WTC11 (cell line): Measurements from ENCODE around the gene C6orf141. TPM values are rescaled to one million over a fixed set of nuclear protein-coding genes. Genes with fewer than 3 reads are reported as not detected.

Experiments
- ATAC-seq: fragments of 200-7000 bp; cut with Tn5 transposase; 2 replicates; pipeline ENCODE4 v1.10.0; 2021; ENCODE audit warnings: mild to moderate bottlenecking, moderate library complexity
- CTCF ChIA-PET: fragments of 300-600 bp; sonication (Branson Sonifier 250); formaldehyde crosslinking; loops from one replicate; lab custom pipeline; 2021; ENCODE audit warnings: antibody characterized with exemption; lab: Charles Lee
- POLR2A ChIA-PET: fragments of 350-600 bp; sonication (Branson Sonifier 250); formaldehyde crosslinking; loops from one replicate; lab custom pipeline; 2021; ENCODE audit warnings: antibody characterized with exemption; lab: Charles Lee
- DNase-seq: peaks from one replicate; pipeline ENCODE4 v3.0.0; 2021; ENCODE audit warnings: low spot score
- H3K27ac Mint-ChIP-seq: 2 replicates; pipeline ENCODE4 v1.8.0; 2021; ENCODE audit warnings: mixed read lengths
- H3K27me3 Mint-ChIP-seq: 2 replicates; pipeline ENCODE4 v1.8.0; 2021; ENCODE audit warnings: low read depth, mild to moderate bottlenecking, moderate library complexity, mixed read lengths
- H3K36me3 Mint-ChIP-seq: 2 replicates; pipeline ENCODE4 v1.8.0; 2021; ENCODE audit warnings: mixed read lengths
- H3K4me1 Mint-ChIP-seq: 2 replicates; pipeline ENCODE4 v1.8.0; 2022; ENCODE audit warnings: mixed read lengths
- H3K4me3 Mint-ChIP-seq: 2 replicates; pipeline ENCODE4 v1.8.0; 2021; ENCODE audit warnings: mild to moderate bottlenecking, moderate library complexity, mixed read lengths
- H3K9me3 Mint-ChIP-seq: 2 replicates; pipeline ENCODE4 v1.8.0; 2021; ENCODE audit warnings: mixed read lengths
- AR ChIP-seq: fragments of 250-450 bp; sonication (Bioruptor Pico); IDR thresholded peaks from 2 replicates; pipeline ENCODE4 v1.9.0; 2021; ENCODE audit warnings: mild to moderate bottlenecking
- ATF1 ChIP-seq: sonication (generic); formaldehyde crosslinking; IDR thresholded peaks from 2 replicates; pipeline ENCODE4 v1.8.1; 2023; ENCODE audit warnings: mild to moderate bottlenecking, moderate library complexity, missing genetic modification reagents
- ELF4 ChIP-seq: sonication (generic); formaldehyde crosslinking; IDR thresholded peaks from 2 replicates; pipeline ENCODE4 v1.8.1; 2022; ENCODE audit warnings: low read depth, mild to moderate bottlenecking, moderate library complexity, missing genetic modification reagents
- FOXK1 ChIP-seq: sonication (generic); formaldehyde crosslinking; IDR thresholded peaks from 2 replicates; pipeline ENCODE4 v1.8.0; 2022; ENCODE audit warnings: mild to moderate bottlenecking, moderate library complexity, missing genetic modification reagents
- GTF2I ChIP-seq: fragments of 250-450 bp; sonication (Bioruptor Pico); conservative IDR thresholded peaks from 2 replicates; pipeline ENCODE4 v1.4.0; 2021; ENCODE audit warnings: mild to moderate bottlenecking
- NR2C2 ChIP-seq: sonication (generic); formaldehyde crosslinking; IDR thresholded peaks from 2 replicates; pipeline ENCODE4 v1.8.0; 2022; ENCODE audit warnings: mild to moderate bottlenecking, missing genetic modification reagents
- RELA ChIP-seq: sonication (generic); formaldehyde crosslinking; IDR thresholded peaks from 2 replicates; pipeline ENCODE4 v1.8.1; 2022; ENCODE audit warnings: missing genetic modification reagents, mild to moderate bottlenecking, borderline replicate concordance
- TEAD4 ChIP-seq: sonication (generic); formaldehyde crosslinking; IDR thresholded peaks from 2 replicates; pipeline ENCODE4 v1.8.0; 2022; ENCODE audit warnings: mild to moderate bottlenecking, missing genetic modification reagents
- ZMAT4 ChIP-seq: fragments of 250-450 bp; sonication (Bioruptor Pico); IDR thresholded peaks from 2 replicates; pipeline ENCODE4 v1.9.0; 2021; ENCODE audit warnings: mild to moderate bottlenecking
- ZNF121 ChIP-seq: sonication (generic); formaldehyde crosslinking; IDR thresholded peaks from 2 replicates; pipeline ENCODE4 v1.8.0; 2023; ENCODE audit warnings: missing genetic modification reagents
- ZNF232 ChIP-seq: sonication (generic); formaldehyde crosslinking; IDR thresholded peaks from 2 replicates; pipeline ENCODE4 v1.8.0; 2022; ENCODE audit warnings: mild to moderate bottlenecking, missing genetic modification reagents
- ZNF396 ChIP-seq: fragments of 250-450 bp; sonication (Bioruptor Pico); IDR thresholded peaks from 2 replicates; pipeline ENCODE4 v1.8.0; 2021; ENCODE audit warnings: mild to moderate bottlenecking, moderate library complexity, borderline replicate concordance
- ZNF423 ChIP-seq: fragments of 250-450 bp; sonication (Bioruptor Pico); IDR thresholded peaks from 2 replicates; pipeline ENCODE4 v2.1.2; 2022; ENCODE audit warnings: mild to moderate bottlenecking, moderate library complexity
- total RNA-seq: library from RNA; stranded (reverse); gene quantifications from 3 replicates; pipeline ENCODE4 v1.2.3, GENCODE V29; 2021
- TF ChIP-seq, protein P1 (sequence below): sonication (generic); formaldehyde crosslinking; IDR thresholded peaks from 2 replicates; pipeline ENCODE4 v1.8.1; 2022; ENCODE audit warnings: mild to moderate bottlenecking, moderate library complexity, missing genetic modification reagents
- TF ChIP-seq, protein P2 (sequence below): fragments of 250-450 bp; sonication (Bioruptor Pico); IDR thresholded peaks from 2 replicates; pipeline ENCODE4 v1.8.0; 2021; ENCODE audit warnings: mild to moderate bottlenecking
- TF ChIP-seq, protein P3 (sequence below): fragments of 250-450 bp; sonication (Bioruptor Pico); IDR thresholded peaks from 2 replicates; pipeline ENCODE4 v1.9.0; 2021; ENCODE audit warnings: mild to moderate bottlenecking, borderline replicate concordance
- TF ChIP-seq, protein P4 (sequence below): sonication (generic); formaldehyde crosslinking; IDR thresholded peaks from 2 replicates; pipeline ENCODE4 v1.8.1; 2023; ENCODE audit warnings: mild to moderate bottlenecking, missing genetic modification reagents
- TF ChIP-seq, protein P5 (sequence below): sonication (generic); formaldehyde crosslinking; conservative IDR thresholded peaks from 2 replicates; pipeline ENCODE4 v1.8.1; 2023; ENCODE audit warnings: mild to moderate bottlenecking, low read depth, missing genetic modification reagents, moderate library complexity

Gene C6orf141
- total RNA-seq, 1 experiment from 2014 or later, result 14.4 TPM

GRCh38 chr6:49515485-49516146 lies 34.9 kb upstream of the C6orf141 start:
- CTCF ChIA-PET, result no interaction called here
- TF ChIP-seq, protein P1, sequence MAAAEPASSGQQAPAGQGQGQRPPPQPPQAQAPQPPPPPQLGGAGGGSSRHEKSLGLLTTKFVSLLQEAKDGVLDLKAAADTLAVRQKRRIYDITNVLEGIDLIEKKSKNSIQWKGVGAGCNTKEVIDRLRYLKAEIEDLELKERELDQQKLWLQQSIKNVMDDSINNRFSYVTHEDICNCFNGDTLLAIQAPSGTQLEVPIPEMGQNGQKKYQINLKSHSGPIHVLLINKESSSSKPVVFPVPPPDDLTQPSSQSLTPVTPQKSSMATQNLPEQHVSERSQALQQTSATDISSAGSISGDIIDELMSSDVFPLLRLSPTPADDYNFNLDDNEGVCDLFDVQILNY, result no peak
- no peak for TF ChIP-seq ELF4
- TF ChIP-seq ZMAT4 (CRISPR knock-in tag), result no peak
- no peak for TF ChIP-seq ATF1 (CRISPR knock-in tag)
- TF ChIP-seq, protein P2, sequence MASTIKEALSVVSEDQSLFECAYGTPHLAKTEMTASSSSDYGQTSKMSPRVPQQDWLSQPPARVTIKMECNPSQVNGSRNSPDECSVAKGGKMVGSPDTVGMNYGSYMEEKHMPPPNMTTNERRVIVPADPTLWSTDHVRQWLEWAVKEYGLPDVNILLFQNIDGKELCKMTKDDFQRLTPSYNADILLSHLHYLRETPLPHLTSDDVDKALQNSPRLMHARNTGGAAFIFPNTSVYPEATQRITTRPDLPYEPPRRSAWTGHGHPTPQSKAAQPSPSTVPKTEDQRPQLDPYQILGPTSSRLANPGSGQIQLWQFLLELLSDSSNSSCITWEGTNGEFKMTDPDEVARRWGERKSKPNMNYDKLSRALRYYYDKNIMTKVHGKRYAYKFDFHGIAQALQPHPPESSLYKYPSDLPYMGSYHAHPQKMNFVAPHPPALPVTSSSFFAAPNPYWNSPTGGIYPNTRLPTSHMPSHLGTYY (CRISPR knock-in tag), result no peak
- TF ChIP-seq, protein P3, sequence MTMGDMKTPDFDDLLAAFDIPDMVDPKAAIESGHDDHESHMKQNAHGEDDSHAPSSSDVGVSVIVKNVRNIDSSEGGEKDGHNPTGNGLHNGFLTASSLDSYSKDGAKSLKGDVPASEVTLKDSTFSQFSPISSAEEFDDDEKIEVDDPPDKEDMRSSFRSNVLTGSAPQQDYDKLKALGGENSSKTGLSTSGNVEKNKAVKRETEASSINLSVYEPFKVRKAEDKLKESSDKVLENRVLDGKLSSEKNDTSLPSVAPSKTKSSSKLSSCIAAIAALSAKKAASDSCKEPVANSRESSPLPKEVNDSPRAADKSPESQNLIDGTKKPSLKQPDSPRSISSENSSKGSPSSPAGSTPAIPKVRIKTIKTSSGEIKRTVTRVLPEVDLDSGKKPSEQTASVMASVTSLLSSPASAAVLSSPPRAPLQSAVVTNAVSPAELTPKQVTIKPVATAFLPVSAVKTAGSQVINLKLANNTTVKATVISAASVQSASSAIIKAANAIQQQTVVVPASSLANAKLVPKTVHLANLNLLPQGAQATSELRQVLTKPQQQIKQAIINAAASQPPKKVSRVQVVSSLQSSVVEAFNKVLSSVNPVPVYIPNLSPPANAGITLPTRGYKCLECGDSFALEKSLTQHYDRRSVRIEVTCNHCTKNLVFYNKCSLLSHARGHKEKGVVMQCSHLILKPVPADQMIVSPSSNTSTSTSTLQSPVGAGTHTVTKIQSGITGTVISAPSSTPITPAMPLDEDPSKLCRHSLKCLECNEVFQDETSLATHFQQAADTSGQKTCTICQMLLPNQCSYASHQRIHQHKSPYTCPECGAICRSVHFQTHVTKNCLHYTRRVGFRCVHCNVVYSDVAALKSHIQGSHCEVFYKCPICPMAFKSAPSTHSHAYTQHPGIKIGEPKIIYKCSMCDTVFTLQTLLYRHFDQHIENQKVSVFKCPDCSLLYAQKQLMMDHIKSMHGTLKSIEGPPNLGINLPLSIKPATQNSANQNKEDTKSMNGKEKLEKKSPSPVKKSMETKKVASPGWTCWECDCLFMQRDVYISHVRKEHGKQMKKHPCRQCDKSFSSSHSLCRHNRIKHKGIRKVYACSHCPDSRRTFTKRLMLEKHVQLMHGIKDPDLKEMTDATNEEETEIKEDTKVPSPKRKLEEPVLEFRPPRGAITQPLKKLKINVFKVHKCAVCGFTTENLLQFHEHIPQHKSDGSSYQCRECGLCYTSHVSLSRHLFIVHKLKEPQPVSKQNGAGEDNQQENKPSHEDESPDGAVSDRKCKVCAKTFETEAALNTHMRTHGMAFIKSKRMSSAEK (CRISPR knock-in tag), result no peak
- no peak for TF ChIP-seq GTF2I
- TF ChIP-seq ZNF396 (CRISPR knock-in tag), result no peak
- TF ChIP-seq FOXK1 (CRISPR knock-in tag), result no peak
- TF ChIP-seq RELA (CRISPR knock-in tag), result no peak

DNA sequence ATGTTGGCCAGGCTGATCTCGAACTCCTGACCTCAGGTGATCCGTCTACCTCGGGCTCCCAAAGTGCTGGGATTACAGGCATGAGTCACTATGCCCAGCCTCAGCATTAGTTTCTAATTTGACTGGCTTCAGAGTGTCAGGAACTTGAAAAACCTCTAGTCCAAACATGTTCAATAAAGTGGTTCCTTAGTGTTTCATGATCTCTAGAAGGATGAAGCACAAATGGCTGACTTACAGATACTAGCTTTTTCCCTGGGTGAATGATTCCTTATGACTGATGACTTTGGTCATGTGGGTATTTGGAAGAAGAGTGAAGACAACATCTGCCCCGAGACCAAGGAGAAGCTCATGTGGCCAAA lies 34.3 kb upstream of the C6orf141 start:
- Mint-ChIP-seq H3K9me3 (no peaks in the 10 kb centered on the region), H3K36me3 (no peaks in the 10 kb centered on the region), H3K4me3 (no peak overlapping the region), H3K27ac (no peak overlapping the region), H3K27me3 (no peaks in the 10 kb centered on the region), H3K4me1 (peaks cover 10% of the 10 kb centered on the region)
- TF ChIP-seq ZNF121 (CRISPR knock-in tag) (no peak), NR2C2 (no peak)
- ChIA-PET POLR2A (no interaction called here), CTCF (no interaction called here)
- ATAC-seq, result no peak
- no peak for DNase-seq

More at GRCh38 chr6:49515485-49516146, 34.9 kb upstream of the C6orf141 start:
- ATAC-seq (no peak), DNase-seq (no peak)
- Mint-ChIP-seq H3K9me3 (no peaks in the 10 kb centered on the region), H3K4me3 (no peak overlapping the region), H3K4me1 (peaks cover 10% of the 10 kb centered on the region), H3K27me3 (no peaks in the 10 kb centered on the region), H3K27ac (no peak overlapping the region), H3K36me3 (no peaks in the 10 kb centered on the region)
- POLR2A ChIA-PET, result no interaction called here

GRCh38 chr6:49517919-49518318 lies 32.5 kb upstream of the C6orf141 start:
- Mint-ChIP-seq H3K4me1 (peaks cover 3% of the 10 kb centered on the region; the same call in 1 of the 2 replicates), H3K4me3 (no peak overlapping the region), H3K27me3 (no peaks in the 10 kb centered on the region), H3K36me3 (no peaks in the 10 kb centered on the region), H3K27ac (no peak overlapping the region), H3K9me3 (no peaks in the 10 kb centered on the region)
- ATAC-seq (no peak), DNase-seq (no peak)
- CTCF ChIA-PET, result no interaction called here
- POLR2A ChIA-PET, result no interaction called here
- no peak for TF ChIP-seq ZNF232 (CRISPR knock-in tag)
- no peak for TF ChIP-seq ZNF423
- TF ChIP-seq AR, result no peak
- TF ChIP-seq, protein P4, sequence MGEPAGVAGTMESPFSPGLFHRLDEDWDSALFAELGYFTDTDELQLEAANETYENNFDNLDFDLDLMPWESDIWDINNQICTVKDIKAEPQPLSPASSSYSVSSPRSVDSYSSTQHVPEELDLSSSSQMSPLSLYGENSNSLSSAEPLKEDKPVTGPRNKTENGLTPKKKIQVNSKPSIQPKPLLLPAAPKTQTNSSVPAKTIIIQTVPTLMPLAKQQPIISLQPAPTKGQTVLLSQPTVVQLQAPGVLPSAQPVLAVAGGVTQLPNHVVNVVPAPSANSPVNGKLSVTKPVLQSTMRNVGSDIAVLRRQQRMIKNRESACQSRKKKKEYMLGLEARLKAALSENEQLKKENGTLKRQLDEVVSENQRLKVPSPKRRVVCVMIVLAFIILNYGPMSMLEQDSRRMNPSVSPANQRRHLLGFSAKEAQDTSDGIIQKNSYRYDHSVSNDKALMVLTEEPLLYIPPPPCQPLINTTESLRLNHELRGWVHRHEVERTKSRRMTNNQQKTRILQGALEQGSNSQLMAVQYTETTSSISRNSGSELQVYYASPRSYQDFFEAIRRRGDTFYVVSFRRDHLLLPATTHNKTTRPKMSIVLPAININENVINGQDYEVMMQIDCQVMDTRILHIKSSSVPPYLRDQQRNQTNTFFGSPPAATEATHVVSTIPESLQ (CRISPR knock-in tag), result no peak
- no peak for TF ChIP-seq TEAD4 (CRISPR knock-in tag)
- no peak for TF ChIP-seq ELF4
- TF ChIP-seq, protein P5, sequence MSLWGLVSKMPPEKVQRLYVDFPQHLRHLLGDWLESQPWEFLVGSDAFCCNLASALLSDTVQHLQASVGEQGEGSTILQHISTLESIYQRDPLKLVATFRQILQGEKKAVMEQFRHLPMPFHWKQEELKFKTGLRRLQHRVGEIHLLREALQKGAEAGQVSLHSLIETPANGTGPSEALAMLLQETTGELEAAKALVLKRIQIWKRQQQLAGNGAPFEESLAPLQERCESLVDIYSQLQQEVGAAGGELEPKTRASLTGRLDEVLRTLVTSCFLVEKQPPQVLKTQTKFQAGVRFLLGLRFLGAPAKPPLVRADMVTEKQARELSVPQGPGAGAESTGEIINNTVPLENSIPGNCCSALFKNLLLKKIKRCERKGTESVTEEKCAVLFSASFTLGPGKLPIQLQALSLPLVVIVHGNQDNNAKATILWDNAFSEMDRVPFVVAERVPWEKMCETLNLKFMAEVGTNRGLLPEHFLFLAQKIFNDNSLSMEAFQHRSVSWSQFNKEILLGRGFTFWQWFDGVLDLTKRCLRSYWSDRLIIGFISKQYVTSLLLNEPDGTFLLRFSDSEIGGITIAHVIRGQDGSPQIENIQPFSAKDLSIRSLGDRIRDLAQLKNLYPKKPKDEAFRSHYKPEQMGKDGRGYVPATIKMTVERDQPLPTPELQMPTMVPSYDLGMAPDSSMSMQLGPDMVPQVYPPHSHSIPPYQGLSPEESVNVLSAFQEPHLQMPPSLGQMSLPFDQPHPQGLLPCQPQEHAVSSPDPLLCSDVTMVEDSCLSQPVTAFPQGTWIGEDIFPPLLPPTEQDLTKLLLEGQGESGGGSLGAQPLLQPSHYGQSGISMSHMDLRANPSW (CRISPR knock-in tag), result no peak
